Measurements from ENCODE around the gene ITPKA. TPM values are rescaled to one million over a fixed set of nuclear protein-coding genes. Genes with fewer than 3 reads are reported as not detected.

ITPKA gene
- total and polyA plus RNA-seq, 2 of the 13 experiments (the other 11 are each of a cell fraction or from before 2014, with no cell fraction given): 13.2 to 41.3 TPM

DNA sequence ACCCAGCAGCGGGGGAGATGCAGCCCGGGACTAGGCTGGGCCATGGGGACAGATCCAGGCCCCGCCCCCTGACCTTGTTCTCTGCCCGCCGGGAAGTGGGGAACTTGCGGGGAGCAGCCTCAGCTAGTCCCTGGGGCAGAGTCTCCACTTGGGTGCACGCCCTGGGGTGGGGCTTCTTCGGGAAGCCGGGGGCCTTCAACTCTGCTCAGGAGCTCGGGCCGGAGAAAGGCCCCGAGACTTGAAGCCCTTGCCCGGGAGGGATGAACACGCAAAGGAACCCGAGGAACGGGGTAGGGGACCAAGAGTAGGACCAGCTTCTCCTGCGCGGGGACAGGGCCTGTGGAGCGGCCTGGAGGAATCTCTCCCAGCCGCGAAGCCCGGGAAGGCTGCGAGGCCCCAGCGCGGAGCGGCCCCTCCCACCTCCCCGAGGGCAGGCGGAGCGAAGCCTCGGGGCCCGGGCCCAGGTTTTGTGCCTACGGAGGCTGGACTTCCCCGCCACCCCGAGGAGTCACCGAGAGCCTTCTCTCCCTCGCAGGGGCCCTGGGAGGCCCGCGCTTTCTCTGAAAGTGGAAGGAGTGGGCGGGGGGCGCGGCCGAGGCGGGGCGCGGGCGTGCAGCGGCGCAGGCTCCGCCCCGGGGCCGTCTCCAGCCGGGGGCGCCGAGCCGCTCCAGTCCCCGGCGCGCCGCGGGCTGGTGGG, at the start of gene ITPKA (continued):
- no peak for TF ChIP-seq SOX13 (IDR thresholded peaks at IDR 0.05)
- peak in 1 of 2 experiments; percentile 62; a peak in 2 of 4 replicates for TF ChIP-seq SOX13 (CRISPR knock-in tag; conservative IDR thresholded peaks at IDR 0.05 in 1 of 2, IDR thresholded peaks at IDR 0.05 in 1 of 2)
- peak; percentile 80; the same call in 1 of the 2 replicates for TF ChIP-seq KMT2A (CRISPR knock-in tag; IDR thresholded peaks at IDR 0.05)
- TF ChIP-seq, protein P1, sequence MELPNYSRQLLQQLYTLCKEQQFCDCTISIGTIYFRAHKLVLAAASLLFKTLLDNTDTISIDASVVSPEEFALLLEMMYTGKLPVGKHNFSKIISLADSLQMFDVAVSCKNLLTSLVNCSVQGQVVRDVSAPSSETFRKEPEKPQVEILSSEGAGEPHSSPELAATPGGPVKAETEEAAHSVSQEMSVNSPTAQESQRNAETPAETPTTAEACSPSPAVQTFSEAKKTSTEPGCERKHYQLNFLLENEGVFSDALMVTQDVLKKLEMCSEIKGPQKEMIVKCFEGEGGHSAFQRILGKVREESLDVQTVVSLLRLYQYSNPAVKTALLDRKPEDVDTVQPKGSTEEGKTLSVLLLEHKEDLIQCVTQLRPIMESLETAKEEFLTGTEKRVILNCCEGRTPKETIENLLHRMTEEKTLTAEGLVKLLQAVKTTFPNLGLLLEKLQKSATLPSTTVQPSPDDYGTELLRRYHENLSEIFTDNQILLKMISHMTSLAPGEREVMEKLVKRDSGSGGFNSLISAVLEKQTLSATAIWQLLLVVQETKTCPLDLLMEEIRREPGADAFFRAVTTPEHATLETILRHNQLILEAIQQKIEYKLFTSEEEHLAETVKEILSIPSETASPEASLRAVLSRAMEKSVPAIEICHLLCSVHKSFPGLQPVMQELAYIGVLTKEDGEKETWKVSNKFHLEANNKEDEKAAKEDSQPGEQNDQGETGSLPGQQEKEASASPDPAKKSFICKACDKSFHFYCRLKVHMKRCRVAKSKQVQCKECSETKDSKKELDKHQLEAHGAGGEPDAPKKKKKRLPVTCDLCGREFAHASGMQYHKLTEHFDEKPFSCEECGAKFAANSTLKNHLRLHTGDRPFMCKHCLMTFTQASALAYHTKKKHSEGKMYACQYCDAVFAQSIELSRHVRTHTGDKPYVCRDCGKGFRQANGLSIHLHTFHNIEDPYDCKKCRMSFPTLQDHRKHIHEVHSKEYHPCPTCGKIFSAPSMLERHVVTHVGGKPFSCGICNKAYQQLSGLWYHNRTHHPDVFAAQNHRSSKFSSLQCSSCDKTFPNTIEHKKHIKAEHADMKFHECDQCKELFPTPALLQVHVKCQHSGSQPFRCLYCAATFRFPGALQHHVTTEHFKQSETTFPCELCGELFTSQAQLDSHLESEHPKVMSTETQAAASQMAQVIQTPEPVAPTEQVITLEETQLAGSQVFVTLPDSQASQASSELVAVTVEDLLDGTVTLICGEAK (IDR thresholded peaks at IDR 0.05): no peak
- TF ChIP-seq, protein P1 (CRISPR knock-in tag; IDR thresholded peaks at IDR 0.05): no peak; the same call in 1 of the 2 replicates
- TF ChIP-seq NCOA1 (CRISPR knock-in tag; IDR thresholded peaks at IDR 0.05): no peak
- no peak for TF ChIP-seq NFYB (CRISPR knock-in tag; IDR thresholded peaks at IDR 0.05)
- peak; percentile 37 for TF ChIP-seq RBM39 (IDR thresholded peaks at IDR 0.05; ENCODE audit: low read depth, low read length, poor library complexity, severe bottlenecking)
- TF ChIP-seq, protein P2, sequence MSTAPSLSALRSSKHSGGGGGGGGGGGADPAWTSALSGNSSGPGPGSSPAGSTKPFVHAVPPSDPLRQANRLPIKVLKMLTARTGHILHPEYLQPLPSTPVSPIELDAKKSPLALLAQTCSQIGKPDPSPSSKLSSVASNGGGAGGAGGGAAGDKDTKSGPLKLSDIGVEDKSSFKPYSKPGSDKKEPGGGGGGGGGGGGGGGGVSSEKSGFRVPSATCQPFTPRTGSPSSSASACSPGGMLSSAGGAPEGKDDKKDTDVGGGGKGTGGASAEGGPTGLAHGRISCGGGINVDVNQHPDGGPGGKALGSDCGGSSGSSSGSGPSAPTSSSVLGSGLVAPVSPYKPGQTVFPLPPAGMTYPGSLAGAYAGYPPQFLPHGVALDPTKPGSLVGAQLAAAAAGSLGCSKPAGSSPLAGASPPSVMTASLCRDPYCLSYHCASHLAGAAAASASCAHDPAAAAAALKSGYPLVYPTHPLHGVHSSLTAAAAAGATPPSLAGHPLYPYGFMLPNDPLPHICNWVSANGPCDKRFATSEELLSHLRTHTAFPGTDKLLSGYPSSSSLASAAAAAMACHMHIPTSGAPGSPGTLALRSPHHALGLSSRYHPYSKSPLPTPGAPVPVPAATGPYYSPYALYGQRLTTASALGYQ (CRISPR knock-in tag; IDR thresholded peaks at IDR 0.05): no peak; the same call in 1 of the 2 replicates
- TF ChIP-seq ZNF143 (CRISPR knock-in tag; IDR thresholded peaks at IDR 0.05): no peak
- TF ChIP-seq PPARG (CRISPR knock-in tag; conservative IDR thresholded peaks at IDR 0.05): peak; percentile 10; the same call in 1 of the 2 replicates
- no peak for TF ChIP-seq ZNF335 (CRISPR knock-in tag; IDR thresholded peaks at IDR 0.05)
- no peak for TF ChIP-seq ZNF180 (CRISPR knock-in tag; IDR thresholded peaks at IDR 0.05; ENCODE audit: borderline replicate concordance, low read depth)
- peak; percentile 64; the same call in 1 of the 2 replicates for TF ChIP-seq KAT8 (CRISPR knock-in tag; IDR thresholded peaks at IDR 0.05)
- TF ChIP-seq, protein P3, sequence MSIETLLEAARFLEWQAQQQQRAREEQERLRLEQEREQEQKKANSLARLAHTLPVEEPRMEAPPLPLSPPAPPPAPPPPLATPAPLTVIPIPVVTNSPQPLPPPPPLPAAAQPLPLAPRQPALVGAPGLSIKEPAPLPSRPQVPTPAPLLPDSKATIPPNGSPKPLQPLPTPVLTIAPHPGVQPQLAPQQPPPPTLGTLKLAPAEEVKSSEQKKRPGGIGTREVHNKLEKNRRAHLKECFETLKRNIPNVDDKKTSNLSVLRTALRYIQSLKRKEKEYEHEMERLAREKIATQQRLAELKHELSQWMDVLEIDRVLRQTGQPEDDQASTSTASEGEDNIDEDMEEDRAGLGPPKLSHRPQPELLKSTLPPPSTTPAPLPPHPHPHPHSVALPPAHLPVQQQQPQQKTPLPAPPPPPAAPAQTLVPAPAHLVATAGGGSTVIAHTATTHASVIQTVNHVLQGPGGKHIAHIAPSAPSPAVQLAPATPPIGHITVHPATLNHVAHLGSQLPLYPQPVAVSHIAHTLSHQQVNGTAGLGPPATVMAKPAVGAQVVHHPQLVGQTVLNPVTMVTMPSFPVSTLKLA (IDR thresholded peaks at IDR 0.05): no peak
- peak; percentile 58 for TF ChIP-seq ELF1 (CRISPR knock-in tag; IDR thresholded peaks at IDR 0.05)
- TF ChIP-seq GTF2F1 (IDR thresholded peaks at IDR 0.05; ENCODE audit: low read length): no peak
- TF ChIP-seq ZNF577 (CRISPR knock-in tag; IDR thresholded peaks at IDR 0.05; ENCODE audit: borderline replicate concordance, low read depth): no peak
- TF ChIP-seq ZNF772 (CRISPR knock-in tag; IDR thresholded peaks at IDR 0.05): no peak
